GM18861 (cell line): ENCODE results near the gene KAZN.

Experiments used
- ATAC-seq: cut with Tn5 transposase; IDR thresholded peaks from one replicate; pipeline ENCODE4 v1.9.1; 2021; ENCODE audit not compliant: unreplicated experiment

Gene KAZN

DNA sequence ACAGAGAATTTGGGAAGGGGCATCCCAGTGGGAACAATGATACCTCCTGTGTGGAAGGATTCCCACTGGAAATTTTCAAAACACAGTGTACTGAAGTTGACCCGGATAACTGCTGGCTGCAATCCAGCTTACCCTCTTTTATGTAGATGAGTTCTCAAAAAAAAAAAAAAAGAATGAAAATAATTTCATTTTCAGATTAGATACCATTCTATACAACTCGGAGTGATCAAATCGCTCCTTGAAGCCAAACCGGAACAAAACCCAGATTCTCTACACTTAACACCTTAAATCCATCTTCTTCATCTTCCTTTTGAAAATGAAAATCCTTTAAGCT lies 69.1 kb downstream of the KAZN start:
- no peak for ATAC-seq

- no peak for ATAC-seq
Measured at GRCh38 chr1:14668538-14668937, 70.1 kb downstream of the KAZN start.

DNA sequence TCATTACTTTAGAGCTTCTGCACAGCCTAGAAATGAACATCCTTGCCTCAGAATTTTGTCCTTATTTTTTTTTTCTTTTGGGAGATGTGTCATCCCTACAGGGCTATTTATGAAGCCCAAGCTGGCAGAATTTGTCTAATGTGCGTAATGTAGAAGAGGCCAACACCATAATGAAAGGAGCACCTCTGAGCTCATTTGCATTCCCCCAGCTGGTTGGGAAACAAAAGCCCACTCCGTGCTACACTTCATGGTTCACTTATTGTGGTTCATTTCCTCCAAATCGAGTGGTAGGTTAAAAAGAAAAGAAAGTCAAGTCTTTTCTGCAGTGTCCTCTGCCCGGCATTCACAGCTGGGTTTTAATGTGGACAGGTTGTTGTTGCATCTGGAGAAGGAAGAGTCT lies 73.5 kb downstream of the KAZN start:
- no peak for ATAC-seq

- ATAC-seq: no peak
Measured at GRCh38 chr1:14674030-14674429, 75.5 kb downstream of the KAZN start.

GRCh38 chr1:14676400-14676799 lies 77.9 kb downstream of the KAZN start:
- ATAC-seq: no peak

- ATAC-seq: no peak
Measured at GRCh38 chr1:14677292-14677971, 78.9 kb downstream of the KAZN start.

- ATAC-seq: no peak
Measured at GRCh38 chr1:14678011-14678638, 79.6 kb downstream of the KAZN start.

DNA sequence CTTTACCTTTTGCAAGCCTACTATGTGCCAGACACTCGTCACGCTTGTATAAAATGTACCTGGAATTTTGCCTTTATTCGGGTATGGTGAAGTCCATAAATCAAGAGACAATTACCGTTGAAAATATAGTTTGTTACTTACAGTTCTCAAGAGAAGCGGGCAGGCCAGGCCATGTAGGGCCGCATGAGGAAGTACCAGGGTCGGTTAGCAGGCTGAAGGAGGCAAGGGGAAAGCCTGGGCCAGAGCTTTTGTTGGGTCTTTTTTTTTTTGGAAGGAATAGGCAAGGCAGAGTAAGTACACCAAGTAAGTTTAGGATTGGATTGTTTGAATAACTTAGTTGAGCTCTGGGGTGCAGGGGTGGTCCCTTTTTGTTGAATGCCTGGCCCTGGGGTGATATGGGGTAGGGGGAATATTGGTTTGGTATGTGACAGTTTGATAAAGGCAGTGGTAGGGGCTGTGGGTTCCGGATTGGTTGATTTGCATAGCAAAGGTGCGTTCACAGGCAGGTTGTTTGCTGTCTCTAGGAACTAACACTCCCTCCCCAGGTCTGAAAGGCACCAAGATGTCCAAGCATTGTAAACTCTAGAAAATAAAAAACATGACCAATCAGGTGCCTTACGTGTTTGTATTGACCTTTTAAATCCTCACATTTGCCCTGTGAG lies 80.7 kb downstream of the KAZN start:
- ATAC-seq: no peak

GRCh38 chr1:14681182-14681581 lies 82.7 kb downstream of the KAZN start:
- no peak for ATAC-seq

DNA sequence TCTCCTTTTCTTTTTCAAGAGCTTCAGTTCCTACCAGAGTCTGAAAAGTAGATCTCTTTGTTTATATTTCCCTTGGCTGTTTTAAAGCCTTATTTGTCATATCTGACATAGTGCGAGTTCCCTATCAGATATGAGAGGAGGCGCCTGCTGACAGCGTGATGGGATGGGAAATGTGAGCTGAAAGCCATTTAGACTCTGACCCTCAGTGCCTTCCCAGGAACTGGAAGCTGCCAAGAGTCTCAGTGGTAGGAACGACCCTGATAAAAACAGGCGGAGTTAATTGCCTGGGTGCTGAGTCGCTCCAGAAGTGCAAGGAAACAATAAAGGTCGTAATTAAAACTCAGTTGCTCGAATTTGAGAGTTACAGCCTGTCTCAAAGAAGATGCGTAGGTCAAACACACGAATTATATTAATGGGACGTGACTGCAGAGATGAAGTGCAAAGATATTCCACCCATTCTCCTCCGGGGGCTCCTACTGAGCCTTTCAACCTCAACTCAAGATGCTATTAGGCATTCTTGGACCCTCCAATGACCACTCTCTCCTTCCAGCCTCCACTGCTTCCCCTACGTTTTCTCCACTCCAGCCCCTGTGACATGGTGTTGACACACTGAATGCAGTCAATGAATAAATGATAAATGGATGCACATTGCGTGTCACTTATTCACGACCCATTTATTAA lies 84.6 kb downstream of the KAZN start:
- ATAC-seq: no peak

- ATAC-seq: no peak
Measured at GRCh38 chr1:14685078-14685477, 86.6 kb downstream of the KAZN start.

- no peak for ATAC-seq
Measured at GRCh38 chr1:14686701-14687100, 88.2 kb downstream of the KAZN start.

DNA sequence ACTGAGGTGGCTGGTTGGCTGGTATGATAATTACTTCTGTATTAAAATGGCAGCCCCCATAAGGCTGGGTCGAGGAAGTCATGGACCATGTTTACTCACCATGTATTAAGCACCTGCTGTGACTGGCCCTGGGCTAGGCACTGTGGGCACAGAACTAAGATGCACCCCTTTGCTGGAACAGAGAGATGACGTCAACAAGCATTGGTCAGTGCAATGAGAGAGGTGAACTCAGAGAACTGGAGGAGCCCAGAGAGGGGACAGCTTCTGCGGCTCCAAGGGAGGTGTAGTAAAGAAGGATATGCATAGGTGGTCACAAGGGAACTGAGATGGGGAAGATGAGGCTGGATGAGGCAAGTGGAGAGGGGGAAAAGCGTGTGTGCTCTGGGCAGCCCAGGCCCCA lies 88.7 kb downstream of the KAZN start:
- no peak for ATAC-seq

DNA sequence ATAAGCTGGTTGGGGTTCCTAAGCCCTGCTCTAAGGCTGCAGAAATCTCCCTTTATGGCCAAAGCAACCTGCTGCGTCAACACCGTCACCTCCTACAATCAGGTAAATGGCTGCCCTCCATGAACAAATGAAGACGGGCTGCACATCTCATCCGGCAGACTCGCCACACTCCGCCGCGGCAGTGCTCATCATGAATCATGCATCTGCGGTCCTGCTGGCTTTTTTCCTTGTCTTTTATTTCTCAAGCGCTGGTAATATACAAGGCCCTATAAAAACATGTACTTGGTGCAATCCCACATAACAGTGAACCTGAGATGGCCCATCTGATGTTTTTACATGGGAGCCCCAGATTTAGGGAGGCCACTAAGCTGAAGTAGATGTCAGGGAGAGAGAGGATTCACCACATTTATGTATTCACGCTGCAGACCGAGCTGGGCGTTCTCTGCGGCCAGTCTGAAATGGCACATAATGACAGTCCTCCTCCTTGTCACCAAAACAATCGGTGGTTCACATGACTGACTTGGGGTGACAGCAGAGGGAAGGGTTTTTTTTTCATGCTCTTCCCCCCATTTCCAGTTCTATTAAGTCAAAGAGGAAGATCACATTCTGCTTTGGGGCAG lies 91.6 kb downstream of the KAZN start:
- ATAC-seq: no peak

GRCh38 chr1:14693949-14694348 lies 95.5 kb downstream of the KAZN start:
- no peak for ATAC-seq

DNA sequence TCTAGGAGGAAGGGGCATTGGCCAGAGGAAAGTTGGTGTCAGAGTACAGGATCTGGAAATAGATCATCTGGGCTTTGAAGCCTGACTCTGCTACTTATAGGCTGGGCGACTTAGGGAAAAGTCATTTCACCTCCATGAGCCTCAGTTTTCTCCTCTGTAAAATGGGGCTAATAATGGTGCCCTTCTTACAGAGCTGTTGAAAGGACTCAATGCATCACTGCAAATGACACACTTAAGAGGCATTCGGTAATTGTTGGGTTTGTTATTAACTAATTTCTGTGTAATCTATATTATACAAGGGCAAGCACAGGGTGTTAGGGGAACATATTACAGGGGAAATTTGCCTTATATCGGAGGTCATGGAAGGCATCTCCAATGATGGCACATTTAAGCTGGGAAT lies 96.1 kb downstream of the KAZN start:
- ATAC-seq: no peak

- no peak for ATAC-seq
Measured at GRCh38 chr1:14696761-14697160, 98.3 kb downstream of the KAZN start.

DNA sequence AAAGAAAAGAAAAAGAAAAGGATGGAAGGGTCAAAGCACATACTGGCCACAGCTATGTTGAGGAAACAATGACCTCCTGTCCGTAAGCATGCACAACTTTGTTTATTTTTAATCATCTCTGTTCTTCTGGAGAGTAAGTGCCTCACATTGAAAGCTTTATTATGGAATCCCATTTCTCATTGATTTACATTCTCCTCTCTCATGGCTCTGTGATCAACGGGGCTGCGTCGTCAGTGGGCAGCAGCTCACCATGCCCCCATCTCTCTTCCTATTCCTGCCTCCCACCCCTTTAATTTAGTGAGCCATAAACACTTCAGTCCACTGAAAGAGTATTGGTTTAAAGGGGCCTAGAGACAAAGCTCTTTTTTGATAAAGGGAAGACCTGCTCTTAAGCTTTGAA lies 98.9 kb downstream of the KAZN start:
- no peak for ATAC-seq

- no peak for ATAC-seq
Measured at GRCh38 chr1:14698314-14698713, 99.8 kb downstream of the KAZN start.

- no peak for ATAC-seq
Measured at GRCh38 chr1:14699620-14700019, 101.1 kb downstream of the KAZN start.

DNA sequence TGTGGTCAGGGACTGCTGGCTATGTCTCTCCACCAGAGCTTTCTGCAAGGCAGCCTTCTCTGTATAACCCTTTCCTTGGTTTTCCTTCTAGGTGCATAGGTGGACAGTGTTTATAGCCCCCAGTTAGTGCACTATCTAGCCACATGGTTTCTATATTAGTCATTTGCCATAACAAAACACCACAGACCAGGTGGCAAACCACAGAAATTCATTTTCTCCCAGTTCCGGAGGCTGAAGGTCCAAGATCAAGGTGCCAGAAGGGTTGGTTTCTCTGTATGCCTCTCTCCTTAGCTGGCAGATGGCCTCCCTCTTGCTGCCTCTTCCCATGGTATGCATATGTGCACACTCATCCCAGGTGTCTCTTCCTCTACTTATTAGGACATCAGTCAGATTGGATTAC lies 106.4 kb downstream of the KAZN start:
- no peak for ATAC-seq

GRCh38 chr1:14705824-14706223 lies 107.3 kb downstream of the KAZN start:
- ATAC-seq: no peak
